ENCODE results near the gene CABLES2. TPM values are rescaled to one million over a fixed set of nuclear protein-coding genes. Genes with fewer than 3 reads are reported as not detected.

The CABLES2 gene
- total and polyA plus RNA-seq, 9 of the 15 experiments (the other 6 are each of a cell fraction or from before 2014, with no cell fraction given) = 0.46 to 4.2 (median 1.6) TPM

GRCh38 chr20:62451156-62451767 is 44.2 kb upstream of the CABLES2 start (continued):
- TF ChIP-seq CHD1 (IDR thresholded peaks at IDR 0.05; ENCODE audit: low read length) = no peak
- TF ChIP-seq NR3C1 (CRISPR knock-in tag; IDR thresholded peaks at IDR 0.05) = no peak
- TF ChIP-seq KLF13 (tag; IDR thresholded peaks at IDR 0.05; ENCODE audit: borderline replicate concordance, low read depth) = no peak
- no peak for TF ChIP-seq ZNF436 (CRISPR knock-in tag; IDR thresholded peaks at IDR 0.05)

- Histone ChIP-seq H2AFZ (ENCODE audit: low read depth, low read length) (no peak overlapping the region), H3K27ac (ENCODE audit: extremely low read depth, low read depth, low read length) (no peak overlapping the region), H3K4me3 (no peak overlapping the region), H3K79me2 (ENCODE audit: control insufficient read depth, insufficient read depth, low read length) (no peaks in the 10 kb centered on the region), H3K36me3 (ENCODE audit: control insufficient read depth, insufficient read depth, low read length) (no peaks in the 10 kb centered on the region), H3K4me1 (replicated peaks in 1 of 2; ENCODE audit: control insufficient read depth in 2 of 2, insufficient read depth in 2 of 2, low read length in 2 of 2) (peaks cover 16 to 77% of the 10 kb centered on the region in 2 experiments; a peak in 4 of 5 replicates), H4K20me1 (replicated peaks; ENCODE audit: control insufficient read depth, insufficient read depth, low read length) (no peaks in the 10 kb centered on the region), H3K9me1 (ENCODE audit: control insufficient read depth, insufficient read depth, low read length) (no peaks in the 10 kb centered on the region), H3K9ac (ENCODE audit: insufficient read depth in 1 of 2, low read depth in 2 of 2, low read length in 2 of 2) (peak overlapping the region in 1 of 2 experiments; percentile 20; a peak in 1 of 4 replicates), H3K4me2 (ENCODE audit: insufficient read depth, low read length) (no peak overlapping the region), H3K9me3 (replicated peaks; ENCODE audit: control insufficient read depth, insufficient read depth, low read depth, low read length) (no peaks in the 10 kb centered on the region), H3K27me3 (ENCODE audit: control insufficient read depth in 2 of 2, insufficient read depth in 2 of 2, low read length in 2 of 2) (peaks cover 5 to 22% of the 10 kb centered on the region in 2 experiments; a peak in 4 of 5 replicates)
- POLR2A ChIA-PET = interaction anchor here (0.7 to 1.1 kb wide), 3 partner anchors 11 to 40 kb away, joined by 3 to 4 read pairs (median 3); no protein-coding TSS in a partner anchor
- 28% methylated on average over 24 of the region's 24 CpGs for WGBS (ENCODE audit: insufficient coverage, low coverage, missing lambda C conversion rate)
- no peak for ATAC-seq
- DNase-seq (ENCODE audit: extremely low read depth in 1 of 4, low spot score in 3 of 4) = no peak
- CTCF ChIA-PET (ENCODE audit: low intra/inter-chr PET ratio) = no interaction called here
- in situ Hi-C loops (cut with MboI) = no loop called here
- no peak for FAIRE-seq
- TF ChIP-seq CTCF (IDR thresholded peaks at IDR 0.05 in 2 of 3, conservative IDR thresholded peaks at IDR 0.05 in 1 of 3; ENCODE audit: insufficient read depth in 2 of 3, low read depth in 1 of 3, low read length in 3 of 3) (peak in 2 of 3 experiments; percentile 23 to 37; a peak in 1 of 6 replicates), ZNF449 (CRISPR knock-in tag; IDR thresholded peaks at IDR 0.05) (no peak), ZBTB33 (CRISPR knock-in tag; IDR thresholded peaks at IDR 0.05) (peak; percentile 83), PHB (CRISPR knock-in tag; IDR thresholded peaks at IDR 0.05) (no peak)
- no TSS peak for BruUV-seq (replicated peaks)
- intact Hi-C loops (cut with micrococcal nuclease) = no loop called here
Measured at GRCh38 chr20:62449951-62450691, 43.0 kb upstream of the CABLES2 start.

Data from K562 (cell line).